Fibroblast of gingiva (primary cell): ENCODE results near the gene GPATCH8.
"Not testable (repeated sequence)": the region's sequence is repeated elsewhere in the genome, so short reads cannot be mapped to it uniquely, and the experiment has no call there.

Source experiments
- DNase-seq: peaks from one replicate; pipeline ENCODE4 v3.0.0-alpha.2; 2011; ENCODE audit warnings: low read depth

The GPATCH8 gene

GRCh38 chr17:44375196-44376017 is 127.8 kb downstream of the GPATCH8 start:
- DNase-seq = no peak

GRCh38 chr17:44374306-44375195 is 128.7 kb downstream of the GPATCH8 start:
- DNase-seq = no peak

- DNase-seq = no peak
These were observed 131.2 kb downstream of the GPATCH8 start for GRCh38 chr17:44372036-44372435.

DNA sequence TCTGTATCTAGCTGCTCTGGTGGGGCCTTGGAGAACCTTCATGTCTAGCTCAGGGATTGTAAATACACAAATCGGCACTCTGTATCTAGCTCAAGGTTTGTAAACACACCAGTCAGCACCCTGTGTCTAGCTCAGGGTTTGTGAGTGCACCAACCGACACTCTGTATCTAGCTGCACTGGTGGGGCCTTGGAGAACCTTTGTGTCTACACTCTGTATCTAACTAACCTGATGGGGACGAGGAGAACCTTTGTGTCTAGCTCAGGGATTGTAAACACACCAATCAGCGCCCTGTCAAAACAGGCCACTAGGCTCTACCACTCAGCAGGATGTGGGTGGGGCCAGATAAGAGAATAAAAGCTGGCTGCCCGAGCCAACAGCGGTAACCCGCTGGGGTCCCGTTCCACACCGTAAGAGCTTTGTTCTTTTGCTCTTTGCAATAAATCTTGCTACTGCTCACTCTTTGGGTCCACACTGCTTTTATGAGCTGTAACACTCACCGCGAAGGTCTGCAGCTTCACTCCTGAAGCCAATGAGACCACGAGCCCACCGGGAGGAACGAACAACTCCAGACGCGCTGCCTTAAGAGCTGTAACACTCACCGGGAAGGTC is 133.7 kb downstream of the GPATCH8 start:
- not testable (repeated sequence) for DNase-seq

GRCh38 chr17:44368391-44369243 is 134.6 kb downstream of the GPATCH8 start:
- DNase-seq = not testable (repeated sequence)

DNA sequence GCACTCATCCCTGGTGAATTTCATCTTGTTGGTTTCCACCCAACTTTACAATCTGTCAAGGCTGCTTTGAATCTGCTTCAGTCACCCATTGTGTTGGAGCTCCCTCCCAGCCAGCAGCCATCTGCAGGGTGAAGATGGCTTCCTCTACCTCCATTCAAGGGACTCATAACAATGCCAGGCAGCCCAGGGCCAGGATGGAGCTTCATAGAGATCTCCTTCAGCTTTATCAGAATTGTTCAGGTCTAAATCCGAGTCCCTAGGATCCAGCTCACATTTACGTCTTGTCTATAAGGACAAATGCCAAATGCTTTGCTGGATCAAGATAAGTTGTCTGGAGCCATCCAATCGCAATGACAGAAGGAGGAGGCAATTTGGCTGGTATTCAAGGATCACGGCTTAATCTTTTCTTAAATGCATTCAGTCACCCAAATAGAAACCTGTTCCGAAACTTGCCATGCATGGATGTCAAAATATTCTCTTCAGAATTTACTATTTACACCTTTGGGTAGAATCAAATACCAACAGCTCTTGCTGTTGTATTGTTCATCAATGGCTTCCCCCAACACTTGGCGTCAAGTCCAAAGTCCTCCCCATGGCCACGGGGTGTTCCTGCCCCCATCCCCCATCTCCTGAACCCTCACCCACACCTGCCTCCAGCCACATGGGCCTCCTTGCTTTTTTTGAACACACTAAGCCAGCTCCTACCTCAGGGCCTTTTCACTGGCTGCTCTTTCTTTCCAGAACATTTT is 135.8 kb downstream of the GPATCH8 start:
- DNase-seq = no peak

DNA sequence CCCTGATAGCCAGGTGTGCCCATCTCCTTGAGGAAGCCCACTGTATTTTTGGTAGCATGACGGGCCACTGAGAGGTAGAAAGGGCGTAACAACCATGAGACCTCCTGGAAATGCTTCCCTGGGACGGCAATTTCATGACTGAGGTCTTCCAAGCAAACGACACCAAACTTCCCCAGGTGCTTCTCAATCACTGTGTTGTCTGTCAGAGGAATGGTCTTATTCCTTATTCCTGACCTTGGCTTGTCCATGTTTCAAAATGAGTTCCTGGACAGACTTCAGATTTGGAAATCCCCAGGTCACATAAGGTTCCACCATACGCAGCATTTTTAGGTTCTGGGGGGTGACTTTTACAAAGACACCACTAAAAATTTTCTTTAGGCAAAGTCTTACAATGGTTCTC is 138.2 kb downstream of the GPATCH8 start:
- DNase-seq = not testable (repeated sequence)

- DNase-seq = peak; percentile 27
These were observed 139.5 kb downstream of the GPATCH8 start, which contains the start of gene FAM171A2 for GRCh38 chr17:44363613-44364159. TSS of gene FAM171A2 (minus strand) at chr17:44363853. CDS start at chr17:44363714, 139 bp downstream.

DNA sequence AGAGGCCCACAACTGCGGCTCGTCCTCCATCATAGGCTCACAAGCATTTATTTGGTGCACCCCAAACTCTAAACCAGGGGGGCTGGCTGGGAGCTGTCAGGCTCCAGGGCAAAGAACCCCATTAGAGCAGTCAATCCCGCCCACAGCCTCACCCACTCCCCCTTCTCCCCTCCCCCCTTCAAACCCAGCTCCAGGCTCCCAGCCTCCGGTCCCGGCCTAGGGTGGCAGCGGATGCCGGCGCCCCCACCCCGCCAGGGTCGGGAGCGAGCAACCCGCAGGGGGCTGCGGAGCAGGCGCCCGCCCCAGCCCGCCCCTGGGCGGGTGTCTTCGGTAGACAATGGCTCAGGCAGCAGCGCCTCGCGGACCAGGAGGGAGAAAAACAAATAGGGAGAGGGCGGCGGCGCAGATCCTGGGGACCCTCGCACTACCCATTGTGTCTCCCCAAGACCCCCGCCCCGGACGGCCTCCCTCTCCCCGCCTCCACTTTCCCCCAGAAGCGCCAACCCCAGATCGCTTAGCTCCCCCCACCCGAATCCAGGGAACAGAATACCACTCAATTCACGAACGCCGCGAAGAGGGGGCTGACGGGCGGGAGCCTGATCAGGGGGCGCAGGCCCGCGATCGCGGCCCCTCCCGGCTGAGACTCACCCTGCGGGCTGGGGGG is 140.1 kb downstream of the GPATCH8 start:
- DNase-seq = no peak

DNA sequence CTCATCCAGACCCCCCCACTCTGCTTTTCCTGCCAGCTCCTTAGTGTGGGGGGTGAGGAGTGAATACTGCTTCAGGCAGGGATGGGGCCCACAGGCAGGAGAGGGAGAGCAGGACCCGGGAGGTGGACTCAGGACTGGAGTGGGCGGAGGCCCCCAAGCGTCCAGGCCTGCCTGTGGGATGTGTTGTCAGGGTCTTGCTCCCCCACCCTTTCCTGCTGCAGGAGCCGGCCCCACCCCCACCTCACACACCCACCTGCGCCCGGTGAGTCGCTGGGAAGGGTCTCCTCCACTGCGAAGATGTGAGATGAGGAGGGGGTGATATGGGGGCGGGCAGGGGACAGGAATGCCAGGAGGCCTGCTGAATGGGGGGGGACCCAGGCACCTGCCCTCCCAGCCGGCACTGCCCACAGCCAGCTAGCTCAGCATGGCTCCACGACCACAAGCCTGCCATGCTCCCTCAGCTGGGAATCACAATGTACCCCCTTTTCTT is 140.7 kb downstream of the GPATCH8 start:
- DNase-seq = no peak

DNA sequence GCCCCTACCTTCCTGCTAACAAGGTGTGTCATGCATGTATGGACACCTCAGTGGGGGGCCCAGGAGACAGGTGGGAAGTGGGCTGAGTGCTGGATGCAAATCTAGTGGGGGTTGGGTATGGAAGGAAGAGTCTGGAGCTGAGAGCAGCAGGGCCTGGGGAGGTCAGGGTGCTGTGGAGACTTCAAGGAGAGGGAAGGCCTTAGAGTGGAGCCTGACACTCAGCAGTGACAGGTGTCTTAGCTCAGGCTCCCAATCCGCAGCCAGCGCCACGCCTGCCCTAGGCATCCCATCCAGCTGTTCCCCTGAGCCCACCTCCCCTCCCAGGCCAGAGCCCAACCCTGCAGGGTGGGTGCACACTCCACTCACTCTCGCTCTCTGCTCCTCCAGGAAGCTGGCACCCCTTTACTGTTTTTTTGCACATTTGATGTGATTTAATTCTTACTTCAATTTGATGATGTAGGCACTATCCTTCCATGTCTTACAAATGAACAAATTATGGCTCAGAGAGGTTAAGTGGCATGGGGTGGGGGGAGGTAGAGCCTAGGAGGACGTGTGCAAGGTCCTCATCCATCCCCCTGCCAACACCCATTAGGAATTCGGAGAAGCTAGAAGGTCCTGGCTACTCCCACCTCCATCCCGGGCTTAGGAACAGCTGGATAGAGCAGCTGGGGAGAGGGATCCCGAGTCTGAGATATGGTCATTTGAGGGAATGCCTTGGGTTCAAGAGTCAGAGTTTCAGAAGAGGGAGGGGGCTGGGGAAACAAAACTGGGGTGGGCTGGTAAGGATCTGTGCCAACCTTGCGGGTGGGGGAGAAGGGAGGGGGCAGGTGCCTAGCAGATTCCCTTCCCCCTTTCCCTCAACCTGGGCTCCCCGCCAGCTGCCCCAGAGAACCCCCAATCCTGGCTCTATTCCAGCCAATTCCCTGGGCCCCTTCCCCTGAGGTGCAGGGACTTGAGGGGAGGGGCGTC is 141.6 kb downstream of the GPATCH8 start:
- no peak for DNase-seq

GRCh38 chr17:44360826-44361225 is 142.4 kb downstream of the GPATCH8 start:
- no peak for DNase-seq

GRCh38 chr17:44360144-44360533 is 143.1 kb downstream of the GPATCH8 start:
- DNase-seq = no peak

DNA sequence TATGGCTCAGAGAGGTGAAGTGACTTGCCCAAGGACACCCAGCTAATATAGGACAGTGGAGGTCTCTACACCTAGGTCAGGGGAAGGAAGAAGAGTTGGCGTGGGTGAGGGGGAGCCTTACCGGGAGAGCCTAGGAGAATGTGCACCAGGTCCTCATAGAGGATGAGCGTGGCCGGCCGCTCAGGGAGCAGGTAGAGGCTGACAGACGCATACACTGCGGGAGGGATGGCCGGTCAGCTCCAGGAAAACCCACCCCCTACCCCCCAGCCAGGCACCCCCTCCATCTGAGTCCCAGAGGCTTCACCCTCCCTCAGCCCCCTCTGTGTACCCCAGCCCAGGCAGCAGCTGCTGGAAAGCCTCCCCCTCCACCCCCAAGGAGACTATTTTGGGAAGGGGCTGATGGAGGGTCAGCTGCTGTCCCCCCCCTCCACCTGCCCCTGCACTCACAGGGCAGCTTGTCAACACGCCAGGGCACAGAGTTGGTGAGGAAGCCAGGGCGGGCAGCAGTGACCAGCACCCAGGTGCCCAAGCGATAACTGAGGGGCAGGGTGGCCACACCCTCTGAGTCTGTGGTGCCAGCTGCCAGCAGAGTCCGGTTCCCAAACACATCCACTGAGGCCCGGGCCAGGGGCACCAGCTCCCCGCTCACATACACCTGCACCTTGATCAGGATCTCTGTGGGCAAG is 143.6 kb downstream of the GPATCH8 start:
- DNase-seq = no peak

DNA sequence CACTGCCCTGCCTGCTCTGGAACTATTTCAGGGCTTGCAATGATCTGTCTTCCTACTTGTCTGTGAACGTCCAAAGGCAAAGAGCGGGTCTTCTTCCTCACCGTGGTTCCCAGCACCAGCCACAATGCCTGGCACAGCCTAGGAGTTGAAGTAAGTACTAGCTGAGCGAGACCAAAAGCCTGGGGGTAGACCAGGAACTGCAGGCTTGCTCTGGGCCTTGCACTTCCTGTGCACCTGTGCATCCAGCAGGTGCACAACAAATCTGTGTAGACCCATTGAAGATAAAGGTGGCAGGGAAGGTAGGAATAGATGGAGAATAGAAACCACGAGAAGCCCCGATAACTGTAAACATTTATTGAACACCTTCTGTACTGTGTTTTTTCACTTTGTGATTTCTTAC is 144.2 kb downstream of the GPATCH8 start:
- DNase-seq = no peak

- DNase-seq = no peak
These were observed 145.1 kb downstream of the GPATCH8 start for GRCh38 chr17:44358066-44358465.

DNA sequence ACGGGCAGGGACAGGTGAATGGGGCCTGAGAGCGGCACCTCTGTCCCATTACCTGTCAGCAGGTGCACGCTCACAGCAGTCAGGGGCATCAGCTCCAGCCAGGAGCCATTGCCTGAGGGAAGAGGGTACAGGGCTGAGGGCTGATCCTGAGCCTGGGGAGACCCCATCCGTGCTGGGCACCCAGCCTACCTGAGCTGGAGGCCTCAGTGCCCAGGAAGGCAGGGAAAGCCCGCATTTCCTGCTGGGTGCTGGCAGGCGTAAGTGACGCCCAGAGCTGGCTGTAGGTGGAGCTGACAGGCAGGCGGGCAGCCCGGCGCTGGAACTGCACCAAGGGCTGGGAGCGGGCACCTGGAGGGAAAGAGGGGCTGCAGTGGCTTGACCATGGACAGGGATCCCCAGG is 147.0 kb downstream of the GPATCH8 start:
- no peak for DNase-seq

GRCh38 chr17:44355642-44356099 is 147.5 kb downstream of the GPATCH8 start:
- DNase-seq = no peak
